Inflammatory macrophage treated with lipopolysaccharide for 1 hour (primary cell): ENCODE results near the gene ZNF638.
"Not testable (repeated sequence)": the region's sequence is repeated elsewhere in the genome, so short reads cannot be mapped to it uniquely, and the experiment has no call there.

Experiments used
- DNase-seq, 2 donors: peaks; one replicate each; pipeline ENCODE4 v3.0.0-alpha.2; 2020 to 2022

ZNF638 gene

GRCh38 chr2:71331581-71332434, at the start of gene ZNF638:
TSS of gene ZNF638 (plus strand) at chr2:71331782. CDS start at chr2:71348955, 17,173 bp downstream.
- peak; percentile 91 to 97 for DNase-seq

- no peak for DNase-seq
Observed at GRCh38 chr2:71281950-71282349, 49.6 kb upstream of the ZNF638 start.

- DNase-seq, result peak in 1 of 2 donors; percentile 10
Observed at GRCh38 chr2:71282493-71282892, 49.1 kb upstream of the ZNF638 start.

- DNase-seq, result no peak
Observed at GRCh38 chr2:71283131-71283530, 48.5 kb upstream of the ZNF638 start.

GRCh38 chr2:71285706-71286105, 45.9 kb upstream of the ZNF638 start:
- no peak for DNase-seq

- no peak for DNase-seq
Observed at GRCh38 chr2:71291398-71291797, 40.2 kb upstream of the ZNF638 start.

GRCh38 chr2:71292159-71292558, 39.4 kb upstream of the ZNF638 start:
- no peak for DNase-seq

- no peak for DNase-seq
Observed at GRCh38 chr2:71298914-71299313, 32.7 kb upstream of the ZNF638 start.

GRCh38 chr2:71299507-71299906, 32.1 kb upstream of the ZNF638 start:
- peak in 1 of 2 donors; percentile 70 for DNase-seq

GRCh38 chr2:71303849-71304248, 27.7 kb upstream of the ZNF638 start:
- DNase-seq, result no peak

GRCh38 chr2:71306762-71307161, 24.8 kb upstream of the ZNF638 start:
- no peak for DNase-seq

- DNase-seq, result no peak
Observed at GRCh38 chr2:71313016-71313766, 18.4 kb upstream of the ZNF638 start.

GRCh38 chr2:71317060-71317459, 14.5 kb upstream of the ZNF638 start:
- DNase-seq, result no peak

GRCh38 chr2:71317900-71318299, 13.7 kb upstream of the ZNF638 start:
- not testable (repeated sequence) for DNase-seq

- no peak for DNase-seq
Observed at GRCh38 chr2:71323386-71323785, 8.2 kb upstream of the ZNF638 start.

- no peak for DNase-seq
Observed at GRCh38 chr2:71326968-71327367, 4.6 kb upstream of the ZNF638 start.

- no peak for DNase-seq
Observed at GRCh38 chr2:71327916-71328315, 3.7 kb upstream of the ZNF638 start.

- no peak for DNase-seq
Observed at GRCh38 chr2:71330155-71330554, 1.4 kb upstream of the ZNF638 start.

GRCh38 chr2:71330585-71331330, 824 bp upstream of the ZNF638 start:
- DNase-seq, result no peak

GRCh38 chr2:71331331-71331580, 326 bp upstream of the ZNF638 start:
- DNase-seq, result not testable (repeated sequence)

- DNase-seq, result peak; percentile 22 to 24
Observed at GRCh38 chr2:71332435-71332796, 834 bp downstream of the ZNF638 start.

- DNase-seq, result peak in 1 of 2 donors; percentile 12
Observed at GRCh38 chr2:71333619-71334018, 2.0 kb downstream of the ZNF638 start.

GRCh38 chr2:71336384-71336783, 4.8 kb downstream of the ZNF638 start:
- no peak for DNase-seq

GRCh38 chr2:71336802-71337201, 5.2 kb downstream of the ZNF638 start:
- DNase-seq, result peak; percentile 32 to 44
